GM21737 (cell line): ENCODE data around the gene CCDC92.

Experiments
- ATAC-seq: cut with Tn5 transposase; IDR thresholded peaks from one replicate; pipeline ENCODE4 v1.9.1; 2021; ENCODE audit warnings: mild to moderate bottlenecking, moderate library complexity; ENCODE audit not compliant: unreplicated experiment

Gene CCDC92, protein sequence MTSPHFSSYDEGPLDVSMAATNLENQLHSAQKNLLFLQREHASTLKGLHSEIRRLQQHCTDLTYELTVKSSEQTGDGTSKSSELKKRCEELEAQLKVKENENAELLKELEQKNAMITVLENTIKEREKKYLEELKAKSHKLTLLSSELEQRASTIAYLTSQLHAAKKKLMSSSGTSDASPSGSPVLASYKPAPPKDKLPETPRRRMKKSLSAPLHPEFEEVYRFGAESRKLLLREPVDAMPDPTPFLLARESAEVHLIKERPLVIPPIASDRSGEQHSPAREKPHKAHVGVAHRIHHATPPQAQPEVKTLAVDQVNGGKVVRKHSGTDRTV

DNA sequence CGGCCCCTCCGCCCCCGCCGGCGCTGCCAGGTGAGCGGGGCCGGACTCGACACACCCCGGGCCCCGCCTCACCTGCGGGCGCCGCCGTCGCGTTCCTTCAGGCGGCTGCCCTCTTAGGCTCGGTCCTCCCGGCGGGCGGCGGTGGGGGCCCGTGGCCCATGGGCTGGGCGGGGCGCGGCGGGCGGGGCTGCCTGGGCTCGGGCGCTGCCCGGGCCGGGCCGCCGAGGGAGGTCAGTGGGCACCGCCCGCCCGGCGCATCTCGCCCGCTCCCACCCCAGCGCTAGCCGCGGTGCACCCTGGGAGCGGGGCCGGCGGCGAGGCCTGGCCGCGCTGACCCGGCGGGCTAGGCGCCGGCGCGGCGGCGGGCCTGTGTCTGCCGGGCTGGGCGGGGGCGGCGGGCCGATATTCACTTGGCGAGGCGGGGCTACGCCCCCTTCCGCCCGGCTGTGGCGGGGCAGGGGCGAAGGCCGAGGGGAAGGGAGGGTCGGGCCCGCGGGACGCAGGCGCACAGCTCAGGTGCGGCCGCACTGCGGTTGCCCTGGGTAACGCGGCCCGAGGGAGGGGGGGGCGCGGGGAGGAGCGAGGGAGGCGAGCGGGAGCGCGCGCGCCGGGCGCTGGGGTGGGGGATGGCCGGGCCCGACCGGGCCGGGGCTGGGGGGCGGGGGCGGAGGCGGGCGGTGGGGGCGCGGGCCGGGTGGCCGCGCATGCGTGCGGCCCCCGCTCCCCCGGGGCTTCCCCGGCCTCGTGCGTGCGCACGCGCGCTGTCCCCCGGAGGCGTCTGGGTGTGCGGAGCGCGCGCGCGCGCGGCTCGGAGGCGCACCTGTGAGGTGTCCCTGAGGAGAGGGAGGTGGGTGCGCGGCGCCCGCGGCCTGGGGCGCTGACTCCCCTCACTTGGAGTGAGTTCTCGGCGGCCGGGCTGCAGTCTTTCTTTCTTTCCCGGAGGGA, at the start of gene CCDC92, which contains the start of gene ZNF664:
Gene CCDC92 (minus strand): TSS at position 375 of the 945 bp plus-strand sequence. CDS start 28,526 bp downstream, outside the sequence.
Gene ZNF664 (plus strand): TSS at position 759 of the 945 bp plus-strand sequence. CDS start 38,930 bp downstream, outside the sequence.
- peak; percentile 78 for ATAC-seq

DNA sequence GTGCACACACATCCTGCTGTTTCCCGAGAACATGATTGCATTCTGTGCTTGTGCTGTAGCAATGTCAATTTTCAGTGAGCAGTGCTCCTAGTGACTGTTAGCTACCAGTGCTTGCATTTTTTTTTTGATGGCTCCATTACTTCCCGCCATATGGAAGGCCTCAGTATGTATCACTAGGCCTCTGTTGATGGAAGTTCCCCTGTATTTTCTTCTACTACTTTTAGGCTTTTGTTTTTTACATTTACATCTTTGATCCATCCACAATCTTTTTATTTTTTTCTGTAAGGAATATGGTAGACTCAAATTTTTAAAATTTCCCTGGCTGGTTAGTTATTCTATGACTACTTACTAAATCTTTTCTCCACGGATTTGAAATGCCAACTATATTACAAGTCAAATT, 49.5 kb upstream of the CCDC92 start:
- ATAC-seq = no peak

GRCh38 chr12:124021007-124021406, 48.4 kb upstream of the CCDC92 start:
- ATAC-seq = no peak

- ATAC-seq = no peak
Observed at GRCh38 chr12:124020514-124020949, 47.9 kb upstream of the CCDC92 start.

- ATAC-seq = no peak
Observed at GRCh38 chr12:124019115-124019514, 46.5 kb upstream of the CCDC92 start.

- no peak for ATAC-seq
Observed at GRCh38 chr12:124018539-124018938, 45.9 kb upstream of the CCDC92 start.

- no peak for ATAC-seq
Observed at GRCh38 chr12:124017064-124017463, 44.4 kb upstream of the CCDC92 start.

- ATAC-seq = no peak
Observed at GRCh38 chr12:124015494-124016461, 43.1 kb upstream of the CCDC92 start.

DNA sequence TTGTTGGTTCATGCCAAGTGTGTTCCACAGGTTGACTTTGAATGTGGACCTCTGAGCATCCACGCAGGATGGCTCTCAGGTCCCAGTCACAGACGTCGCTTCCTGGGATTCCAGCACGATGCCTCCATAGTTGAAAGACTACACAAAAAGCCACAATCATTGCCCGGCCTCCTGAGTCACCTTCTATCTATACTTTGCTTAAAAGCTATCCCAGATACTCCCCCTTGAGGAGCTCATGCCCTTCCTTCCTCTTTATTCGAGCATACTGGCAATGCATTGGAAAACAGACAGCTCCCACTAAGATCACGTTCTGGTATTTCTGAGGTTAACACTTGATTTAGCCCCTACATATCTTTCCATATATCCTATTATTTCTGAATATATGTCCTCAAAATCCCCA, 40.4 kb upstream of the CCDC92 start:
- no peak for ATAC-seq

DNA sequence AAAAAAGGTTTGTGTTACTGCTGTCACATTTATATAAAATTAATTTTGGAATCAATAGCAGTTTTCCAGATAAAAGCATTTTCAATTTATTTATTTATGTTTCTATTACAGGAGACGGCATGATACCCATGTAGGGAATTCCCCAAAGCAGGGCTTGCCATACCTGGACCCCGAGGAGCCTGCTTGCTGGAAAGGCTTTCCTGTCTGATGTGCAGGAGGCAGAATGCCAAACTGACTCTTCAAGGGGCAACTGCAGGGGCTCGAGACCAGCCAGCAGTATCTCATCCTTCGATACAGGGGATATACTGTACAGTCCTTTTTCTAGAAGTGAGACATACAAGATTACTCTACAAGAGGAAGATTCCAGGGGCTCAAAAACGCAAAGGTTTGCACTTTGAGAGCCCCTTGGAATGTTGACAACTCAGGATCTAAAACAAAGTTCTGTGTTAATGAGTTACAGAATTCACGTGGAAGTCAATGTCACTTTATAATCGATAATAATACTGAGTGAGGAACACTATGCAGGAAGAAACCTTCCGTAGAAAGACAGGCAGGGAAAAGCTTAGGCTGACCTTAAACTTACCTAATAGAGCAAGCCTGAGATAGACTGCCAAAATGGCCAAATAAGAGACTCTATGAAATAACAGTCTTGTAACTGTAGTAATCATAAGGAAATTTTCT, 38.9 kb upstream of the CCDC92 start:
- ATAC-seq = no peak

DNA sequence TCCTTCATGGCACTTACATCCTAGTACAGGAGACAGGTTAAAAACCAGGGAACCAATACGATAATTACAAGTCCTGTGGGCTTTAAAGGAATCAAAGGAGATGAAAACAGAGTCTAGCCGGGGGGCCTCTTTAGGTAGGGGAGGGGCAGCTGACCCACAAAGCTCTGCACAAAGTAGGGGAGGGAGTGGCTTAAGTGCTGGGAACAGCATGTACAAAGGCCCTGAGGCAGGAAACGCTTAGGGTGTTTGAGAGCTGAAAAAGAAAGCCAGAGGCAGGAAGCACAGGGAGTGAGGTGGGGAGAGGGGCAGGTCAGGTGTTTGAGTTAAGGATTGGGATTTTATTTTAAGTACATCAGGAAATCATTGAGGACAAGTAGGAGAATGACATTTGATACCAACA, 38.1 kb upstream of the CCDC92 start:
- ATAC-seq = no peak

- ATAC-seq = no peak
Observed at GRCh38 chr12:124009781-124010180, 37.1 kb upstream of the CCDC92 start.

GRCh38 chr12:124008595-124008994, 36.0 kb upstream of the CCDC92 start:
- no peak for ATAC-seq

- ATAC-seq = no peak
Observed at GRCh38 chr12:124007826-124008570, 35.4 kb upstream of the CCDC92 start.

DNA sequence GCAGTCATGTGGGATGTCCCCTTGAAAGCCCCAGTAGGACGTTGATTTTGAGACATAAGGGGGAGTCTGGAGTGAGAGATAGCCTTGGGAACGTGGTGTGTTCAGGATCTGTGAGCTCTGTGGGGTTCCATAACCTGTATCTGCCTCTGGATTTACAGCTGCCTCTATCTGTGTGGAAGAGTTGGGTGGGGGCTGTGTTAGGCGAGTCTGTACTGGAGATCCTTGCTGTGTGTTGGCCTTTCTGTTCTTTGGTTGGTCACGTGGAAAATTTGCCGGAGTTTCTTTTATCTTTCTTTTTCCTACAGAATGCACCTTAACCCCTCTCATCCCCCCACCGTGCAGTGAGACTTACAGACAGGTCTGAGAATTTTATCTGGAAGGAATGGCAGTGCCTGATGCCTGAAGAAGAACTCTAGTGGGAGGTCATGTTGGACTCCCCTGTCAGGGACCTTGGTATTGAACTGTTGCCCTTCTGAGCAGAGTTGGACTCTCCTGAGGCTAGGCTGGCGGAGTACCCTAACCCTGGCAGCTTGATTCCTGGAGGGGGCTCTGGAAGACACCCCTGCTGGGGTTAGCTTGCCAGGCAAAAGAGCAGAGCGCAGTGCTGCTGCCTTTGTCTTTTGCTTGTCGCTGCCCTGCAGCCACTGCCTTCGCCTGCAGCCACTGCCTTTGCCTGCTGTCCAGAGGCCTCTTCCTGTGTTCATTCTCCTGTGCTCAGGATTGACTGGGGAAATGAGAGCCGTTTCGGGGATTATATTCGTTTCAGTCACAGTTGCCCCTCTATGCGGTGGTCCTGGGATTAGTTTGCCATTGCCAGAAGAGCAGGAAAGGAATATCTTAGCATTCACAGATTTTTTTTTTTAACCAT, 34.4 kb upstream of the CCDC92 start:
- ATAC-seq = no peak

DNA sequence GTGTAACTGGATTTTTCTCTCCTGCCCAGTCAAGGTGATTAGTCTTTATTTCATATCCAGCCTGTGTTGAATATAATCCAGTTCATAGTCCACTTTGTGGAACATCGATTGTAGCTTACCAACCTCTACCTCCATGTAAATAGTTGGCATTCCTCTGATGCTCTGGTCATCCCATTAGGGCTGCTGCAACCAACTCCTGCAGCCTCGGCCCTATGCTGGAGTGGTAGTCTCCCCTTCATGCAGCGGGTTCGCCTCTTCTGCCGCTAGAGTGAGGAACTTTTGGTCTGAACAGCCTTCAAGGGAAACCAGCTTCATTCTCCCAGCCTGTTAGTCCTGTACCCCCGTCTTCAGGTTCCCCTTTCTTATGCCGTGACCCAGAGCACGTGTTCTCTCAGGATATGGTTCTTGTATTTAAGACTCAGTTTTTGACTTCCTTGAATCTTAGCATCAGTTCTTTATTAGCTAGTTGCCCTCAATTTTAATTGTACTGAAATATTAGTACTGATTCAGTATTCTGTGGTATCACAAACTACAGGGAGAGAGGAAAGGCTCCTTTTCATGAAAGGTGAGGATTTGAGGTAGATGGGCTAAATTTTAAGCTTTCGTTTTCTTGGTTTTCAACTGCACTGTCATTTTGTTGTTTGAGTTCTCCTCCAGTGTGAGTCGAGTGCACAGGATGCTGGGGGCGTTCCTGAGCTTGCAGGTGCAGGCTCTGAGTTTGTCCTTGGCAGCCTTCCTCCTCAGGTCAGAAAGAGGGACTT, 33.6 kb upstream of the CCDC92 start:
- peak; percentile 66 for ATAC-seq

- no peak for ATAC-seq
Observed at GRCh38 chr12:124004233-124004875, 31.7 kb upstream of the CCDC92 start.
